GM19328 (cell line): Measurements from ENCODE around the gene PLSCR1.

Experiments
- ATAC-seq: cut with Tn5 transposase; IDR thresholded peaks from one replicate; pipeline ENCODE4 v1.9.1; 2021; ENCODE audit warnings: mild to moderate bottlenecking, moderate library complexity; ENCODE audit not compliant: unreplicated experiment

PLSCR1 gene, protein sequence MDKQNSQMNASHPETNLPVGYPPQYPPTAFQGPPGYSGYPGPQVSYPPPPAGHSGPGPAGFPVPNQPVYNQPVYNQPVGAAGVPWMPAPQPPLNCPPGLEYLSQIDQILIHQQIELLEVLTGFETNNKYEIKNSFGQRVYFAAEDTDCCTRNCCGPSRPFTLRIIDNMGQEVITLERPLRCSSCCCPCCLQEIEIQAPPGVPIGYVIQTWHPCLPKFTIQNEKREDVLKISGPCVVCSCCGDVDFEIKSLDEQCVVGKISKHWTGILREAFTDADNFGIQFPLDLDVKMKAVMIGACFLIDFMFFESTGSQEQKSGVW

DNA sequence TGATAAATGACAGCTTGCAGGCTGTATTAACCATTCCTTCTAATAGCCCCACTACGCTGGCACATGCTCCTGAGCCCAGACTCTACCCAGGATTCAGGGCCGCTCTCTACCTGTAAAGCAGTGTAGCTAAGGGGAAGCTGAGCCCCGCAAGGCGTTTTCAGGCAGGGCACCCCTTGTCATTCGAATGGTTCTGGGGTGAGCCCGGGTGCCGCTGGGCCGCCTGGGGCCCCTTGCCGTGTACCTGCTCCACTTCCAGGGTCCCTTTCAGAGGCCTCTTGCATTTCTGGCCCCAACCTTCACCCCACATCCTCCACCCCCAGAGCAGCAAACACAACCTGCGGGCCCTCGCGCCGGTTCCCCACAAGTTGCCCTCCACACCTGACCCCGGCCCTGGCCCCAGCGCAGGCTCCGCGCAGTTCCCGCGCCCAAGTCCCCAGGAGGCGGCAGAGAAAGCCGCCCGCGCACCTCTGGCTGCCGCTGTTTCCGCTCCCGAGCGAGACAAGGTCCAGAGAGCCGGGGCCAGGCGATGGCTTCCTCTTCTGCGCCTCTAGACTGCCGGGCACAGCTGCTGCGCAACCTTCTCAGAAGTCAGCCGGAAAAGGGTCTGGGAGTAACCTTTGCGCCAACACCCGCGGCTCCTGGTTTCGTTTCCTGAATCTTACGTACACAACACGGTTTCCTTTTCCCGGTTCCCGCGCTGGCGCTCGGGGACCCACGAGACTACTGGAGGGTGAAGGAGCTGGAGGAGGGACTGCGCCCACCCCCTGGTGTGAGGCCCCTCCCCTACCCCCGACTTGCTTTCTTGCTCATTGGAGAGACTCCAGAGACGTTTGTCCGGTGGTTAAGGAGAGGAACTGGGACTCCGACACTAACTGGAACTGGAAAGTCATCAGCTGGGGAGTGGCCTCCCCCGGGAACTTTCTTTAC is at the start of gene PLSCR1:
TSS of gene PLSCR1 (minus strand) at position 606 of the 927 bp plus-strand sequence. CDS start 8,055 bp downstream, outside the sequence.
- ATAC-seq = peak; percentile 82

DNA sequence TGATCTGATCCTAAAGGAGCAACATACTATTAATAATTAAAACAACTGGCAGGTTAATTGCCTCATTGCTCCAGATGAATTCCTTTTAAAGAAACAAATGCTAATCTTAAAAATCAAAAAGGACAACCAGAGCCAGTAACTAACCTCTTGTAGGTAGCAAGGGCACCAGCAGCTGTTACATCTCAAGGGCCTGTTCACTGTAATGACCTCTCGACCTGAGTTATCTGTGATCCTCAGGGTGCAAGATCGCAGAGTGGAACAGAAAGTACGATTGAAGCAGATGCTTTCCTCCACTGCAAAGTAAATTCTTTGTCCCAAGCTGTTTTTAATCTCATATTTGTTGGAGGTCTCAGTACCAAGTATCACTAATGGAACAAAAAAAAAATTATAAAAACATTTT is 49.4 kb upstream of the PLSCR1 start:
- no peak for ATAC-seq

DNA sequence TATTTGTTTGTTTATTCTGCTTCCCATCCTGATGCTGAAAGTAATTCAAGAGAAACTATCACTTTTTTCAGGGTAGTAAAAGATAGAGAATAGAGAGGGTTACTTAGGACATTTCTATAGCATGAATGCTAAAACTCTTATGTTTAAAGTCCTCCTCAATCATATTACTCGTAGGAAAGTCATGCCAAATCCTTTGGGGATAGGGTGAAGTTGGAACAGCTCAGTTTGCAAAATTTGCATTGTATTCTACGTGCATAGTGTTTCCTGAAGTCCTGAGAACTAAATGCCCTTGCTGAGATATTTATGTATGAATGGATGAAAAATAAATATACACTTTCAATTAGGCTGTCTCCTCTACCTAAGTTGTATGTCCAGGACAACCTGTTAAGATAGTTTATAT is 46.1 kb upstream of the PLSCR1 start:
- no peak for ATAC-seq

DNA sequence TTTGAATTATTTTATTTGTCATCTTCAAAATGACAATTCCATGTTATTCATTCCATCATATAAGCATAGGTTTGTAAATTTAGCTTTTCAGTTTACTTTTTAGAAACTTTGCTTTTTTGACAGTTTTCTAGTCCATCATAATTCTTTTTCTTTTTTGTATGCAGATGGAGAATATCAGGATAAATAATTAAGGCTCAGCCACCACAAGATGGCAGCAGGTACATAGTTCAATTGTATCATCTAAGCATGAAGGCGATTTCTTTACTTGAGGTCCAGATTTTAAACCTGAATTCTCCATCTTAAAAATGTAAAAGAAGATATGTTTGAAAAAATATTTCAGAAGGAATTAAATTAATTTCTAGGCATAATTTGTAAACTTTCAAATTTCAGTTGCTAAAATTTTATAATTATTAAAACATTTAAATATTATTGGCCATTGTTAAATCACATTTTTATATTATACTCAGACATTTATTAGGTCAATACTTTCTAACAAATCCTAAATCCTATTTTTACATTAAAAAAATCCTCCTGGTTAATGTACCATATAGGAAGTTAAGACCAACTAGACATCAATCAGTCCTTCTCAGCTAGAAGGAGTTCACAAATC is 45.6 kb upstream of the PLSCR1 start:
- no peak for ATAC-seq

DNA sequence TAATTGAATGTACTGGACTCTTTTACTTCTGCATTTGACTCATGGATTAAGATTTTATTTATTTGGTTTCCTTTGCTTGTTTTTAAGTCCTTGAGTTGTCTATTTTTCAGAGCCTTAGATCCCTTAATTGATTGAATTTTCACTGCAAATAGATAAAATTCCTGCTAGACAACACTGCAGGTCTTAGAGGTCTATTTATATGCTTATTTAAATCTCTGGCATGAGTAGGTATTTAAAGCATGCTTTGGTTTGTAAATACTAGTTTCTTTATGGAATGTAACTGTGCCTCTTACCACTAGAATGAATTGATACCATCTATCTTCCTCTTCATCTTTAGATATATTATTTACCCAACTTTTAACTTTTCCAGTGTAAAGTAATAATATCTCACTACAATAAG is 40.7 kb upstream of the PLSCR1 start:
- no peak for ATAC-seq

DNA sequence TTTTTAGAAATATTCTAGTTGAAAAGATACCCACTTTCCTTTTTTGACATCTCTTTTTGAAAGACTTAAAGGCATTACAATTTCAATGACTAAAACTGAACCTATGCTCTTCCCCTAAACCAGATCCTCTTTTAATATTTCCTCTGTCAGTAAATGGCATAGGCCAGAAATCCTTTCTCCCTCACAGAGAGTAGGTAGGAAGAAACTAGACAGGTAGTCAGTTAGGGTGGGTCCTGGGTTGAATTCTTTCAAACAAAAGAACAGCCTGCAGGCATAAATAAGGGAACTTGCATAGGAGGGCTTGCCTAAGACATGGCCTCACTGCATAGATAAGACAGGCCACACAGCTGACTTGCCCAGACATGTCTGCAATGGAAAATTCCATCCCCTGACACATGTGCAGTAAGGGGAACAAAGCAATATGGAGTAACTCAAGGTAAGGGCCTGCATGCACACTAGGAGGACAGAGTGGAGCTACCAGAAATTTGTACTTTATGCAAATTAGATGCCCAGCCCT is 37.6 kb upstream of the PLSCR1 start:
- ATAC-seq = no peak

DNA sequence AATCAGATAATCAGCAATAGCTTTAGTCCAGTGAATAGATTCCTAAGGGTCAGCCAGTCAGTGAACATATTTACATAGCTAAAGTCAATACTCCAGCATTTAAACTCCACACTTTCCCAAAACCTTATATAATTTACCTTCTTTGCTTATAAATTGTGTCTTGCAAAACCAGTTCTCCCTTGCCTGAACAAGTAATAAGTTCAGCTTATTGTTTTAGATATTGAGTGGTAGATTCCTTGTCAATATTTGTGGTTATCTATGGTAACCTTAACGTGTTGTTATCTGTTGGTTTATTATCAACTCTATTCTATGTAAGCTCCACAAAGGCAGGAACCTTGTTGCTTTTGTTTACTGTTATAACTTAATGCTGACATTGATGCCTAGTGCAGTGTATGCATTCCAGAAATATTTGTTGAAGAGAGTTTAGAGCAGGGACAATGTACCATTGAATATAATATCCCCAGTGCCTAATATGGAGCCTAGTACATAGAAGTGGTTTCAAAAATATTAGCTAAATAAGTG is 36.7 kb upstream of the PLSCR1 start:
- no peak for ATAC-seq

DNA sequence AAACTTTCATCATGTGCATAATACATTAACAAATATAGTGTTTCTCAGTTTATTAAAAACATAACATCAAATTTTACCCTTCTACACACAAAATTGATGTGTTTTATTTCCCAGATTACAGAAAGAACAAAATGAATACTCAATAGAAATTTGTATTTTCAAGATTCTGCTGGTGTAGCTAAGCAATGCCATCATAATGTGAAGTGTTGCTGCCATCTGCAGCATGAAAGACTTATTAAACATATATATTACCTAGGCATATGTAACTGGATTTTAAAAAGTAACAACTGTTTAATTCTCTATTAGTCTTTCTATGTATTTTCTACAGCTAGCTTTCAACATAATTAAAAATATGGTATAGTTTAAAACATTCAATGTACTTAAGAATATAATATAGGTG is 33.3 kb upstream of the PLSCR1 start:
- no peak for ATAC-seq

DNA sequence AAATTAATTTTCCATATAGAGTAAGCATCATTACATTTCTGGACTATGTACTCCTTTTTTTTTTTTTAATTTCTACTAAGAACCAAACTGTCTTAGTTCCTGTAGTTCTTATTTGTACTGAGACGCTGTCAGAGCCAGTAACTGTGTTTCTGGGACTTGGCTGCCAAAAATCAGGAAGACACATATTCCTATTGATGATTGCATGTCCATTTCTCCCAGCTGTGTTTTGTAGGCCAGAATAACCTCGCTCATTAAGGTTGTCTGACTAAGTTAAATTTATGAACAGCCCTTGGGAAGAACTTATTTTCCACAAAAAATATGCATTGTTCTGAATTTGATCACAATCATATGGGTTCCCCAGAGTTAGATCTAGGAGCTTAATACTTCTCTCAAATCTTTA is 31.2 kb upstream of the PLSCR1 start:
- no peak for ATAC-seq

DNA sequence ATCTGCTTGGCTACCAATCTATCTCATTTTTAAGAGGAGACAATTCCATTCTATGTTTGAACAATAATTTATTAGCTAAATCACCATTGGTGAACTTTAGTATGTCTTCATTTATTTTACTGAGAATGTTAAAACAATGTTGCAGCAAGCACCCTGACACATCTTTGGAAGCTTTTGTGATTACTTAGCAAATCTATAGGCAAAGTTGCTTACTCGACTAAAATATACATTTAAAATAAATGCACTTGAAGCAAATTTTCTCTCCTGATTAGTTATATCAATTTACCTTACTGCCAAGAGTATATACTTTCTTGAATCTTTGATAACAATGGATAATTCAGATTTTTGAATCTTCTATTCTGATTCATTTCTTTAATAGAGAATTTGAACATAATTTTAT is 29.8 kb upstream of the PLSCR1 start:
- ATAC-seq = no peak

DNA sequence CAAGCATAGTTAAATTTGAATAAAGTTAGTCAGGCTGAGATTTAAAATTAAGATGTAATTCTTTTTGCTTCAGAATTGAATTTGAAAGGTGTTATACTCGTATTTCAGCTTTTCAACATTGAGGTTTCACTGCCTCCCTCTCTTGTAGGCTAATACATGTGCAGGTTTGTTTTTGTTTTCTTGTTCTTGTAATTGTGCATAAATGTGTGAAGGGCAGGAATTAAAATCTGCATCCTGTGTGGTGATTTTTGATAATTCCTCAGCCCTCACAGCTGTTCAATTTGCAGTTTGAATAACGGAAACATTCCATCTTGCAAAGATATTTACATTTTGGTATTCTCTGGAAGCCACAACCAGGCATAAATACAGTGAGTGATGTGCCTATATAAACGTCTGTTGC is 24.9 kb upstream of the PLSCR1 start:
- ATAC-seq = no peak

DNA sequence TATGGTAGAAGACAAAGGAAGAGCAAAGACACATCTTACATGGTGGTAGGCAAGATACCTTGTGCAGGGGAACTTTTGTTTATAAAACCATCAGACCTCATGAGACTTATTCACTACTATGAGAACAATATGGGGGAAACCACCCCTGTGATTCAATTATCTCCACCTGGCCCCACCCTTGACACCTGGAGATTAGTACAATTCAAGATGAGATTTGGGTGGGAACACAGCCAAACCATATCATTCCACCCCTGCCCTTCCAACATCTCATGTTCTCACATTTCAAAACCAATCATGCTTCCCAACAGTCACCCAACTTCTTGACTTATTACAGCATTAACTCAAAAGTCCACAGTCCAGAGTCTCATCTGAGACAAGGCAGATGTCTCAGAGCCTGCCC is 21.7 kb upstream of the PLSCR1 start:
- ATAC-seq = no peak

DNA sequence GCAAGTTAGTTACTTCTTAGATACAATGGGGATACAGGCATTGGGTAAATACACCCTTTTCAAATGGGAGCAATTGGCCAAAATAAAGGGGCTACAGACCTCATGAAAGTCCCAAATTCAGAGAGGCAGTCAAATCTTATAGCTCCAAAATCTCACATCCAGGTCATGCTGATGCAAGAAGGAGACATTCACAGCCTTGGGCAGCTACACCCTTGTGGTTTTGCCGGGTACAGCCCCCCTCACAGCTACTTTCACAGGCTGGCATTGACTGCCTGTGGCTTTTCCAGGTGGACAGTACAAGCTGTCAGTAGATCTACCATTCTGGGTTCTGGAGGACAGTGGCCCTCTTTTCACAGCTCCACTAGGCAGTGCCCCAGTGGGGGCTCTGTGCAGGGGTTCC is 17.5 kb upstream of the PLSCR1 start:
- no peak for ATAC-seq

DNA sequence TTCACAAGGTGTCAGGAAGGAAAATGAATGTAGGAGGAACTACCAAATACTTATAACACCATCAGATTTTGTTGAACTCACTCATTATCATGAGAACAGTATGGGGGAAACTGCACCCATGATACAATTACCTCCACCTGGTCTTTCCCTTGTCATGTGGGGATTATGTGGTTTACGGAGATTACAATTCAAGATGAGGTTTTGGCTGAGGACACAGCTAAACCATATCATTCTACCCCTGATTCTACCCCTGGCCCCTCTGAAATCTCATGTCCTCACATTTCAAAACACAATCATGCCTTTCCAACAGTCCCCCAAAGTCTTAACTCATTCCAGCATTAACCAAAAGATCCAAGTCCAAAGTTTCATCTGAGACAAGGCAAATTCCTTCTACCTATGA is 17.1 kb upstream of the PLSCR1 start:
- no peak for ATAC-seq

DNA sequence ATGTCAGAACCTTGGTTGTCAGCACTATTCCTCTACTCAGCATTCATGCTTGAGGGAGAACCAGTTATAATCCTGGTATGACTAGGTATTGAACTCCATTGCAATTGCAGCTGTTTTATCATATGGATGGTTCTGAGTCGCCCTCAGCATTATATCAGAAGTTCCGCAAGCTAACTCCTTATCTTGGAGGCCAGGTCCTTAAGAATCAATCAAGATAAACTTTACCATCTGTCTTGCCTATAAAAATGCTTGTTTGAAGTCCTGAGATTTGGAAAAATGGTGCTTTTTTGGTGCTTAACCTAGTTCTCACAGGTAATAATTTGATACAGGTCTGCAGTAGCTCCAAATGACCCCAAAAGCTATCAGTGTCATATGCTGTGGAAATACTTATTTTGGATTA is 16.3 kb upstream of the PLSCR1 start:
- no peak for ATAC-seq

DNA sequence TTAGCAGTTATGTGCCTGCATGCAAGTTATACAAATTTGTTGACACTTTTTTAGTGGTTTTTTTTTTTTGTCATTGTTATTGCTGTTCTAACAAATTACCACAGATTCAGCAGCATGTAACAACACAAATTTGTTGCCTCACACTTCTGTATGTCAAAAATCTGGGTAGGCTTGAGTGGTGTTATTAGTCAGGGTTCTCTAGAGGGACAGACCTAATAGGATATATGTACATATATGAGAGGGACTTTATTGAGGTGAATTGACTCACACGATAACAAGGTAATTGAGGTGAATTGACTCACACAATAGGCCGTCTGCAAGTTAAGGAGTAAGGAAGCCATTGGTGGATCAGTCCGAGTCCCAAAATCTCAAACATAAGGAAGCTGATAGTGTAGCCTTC is 15.0 kb upstream of the PLSCR1 start:
- no peak for ATAC-seq

DNA sequence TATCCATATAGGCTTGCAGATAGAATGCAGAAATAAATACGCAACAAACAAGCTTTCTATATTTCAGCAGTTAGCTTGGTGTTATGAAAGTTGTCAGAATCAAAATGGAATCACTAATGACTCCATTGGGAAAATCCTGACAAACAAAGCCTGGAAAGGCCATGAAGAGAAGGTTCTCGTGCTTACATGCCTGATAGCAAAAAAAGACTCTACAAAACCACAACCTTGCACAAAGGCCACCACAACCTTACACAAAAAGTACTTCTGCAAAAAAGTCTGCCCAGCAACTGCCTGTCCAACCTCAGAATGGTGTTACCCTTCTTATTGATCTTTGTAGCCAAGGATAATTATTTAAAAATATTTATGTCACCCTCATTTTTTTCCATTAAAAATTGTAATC is 14.4 kb upstream of the PLSCR1 start:
- ATAC-seq = no peak

DNA sequence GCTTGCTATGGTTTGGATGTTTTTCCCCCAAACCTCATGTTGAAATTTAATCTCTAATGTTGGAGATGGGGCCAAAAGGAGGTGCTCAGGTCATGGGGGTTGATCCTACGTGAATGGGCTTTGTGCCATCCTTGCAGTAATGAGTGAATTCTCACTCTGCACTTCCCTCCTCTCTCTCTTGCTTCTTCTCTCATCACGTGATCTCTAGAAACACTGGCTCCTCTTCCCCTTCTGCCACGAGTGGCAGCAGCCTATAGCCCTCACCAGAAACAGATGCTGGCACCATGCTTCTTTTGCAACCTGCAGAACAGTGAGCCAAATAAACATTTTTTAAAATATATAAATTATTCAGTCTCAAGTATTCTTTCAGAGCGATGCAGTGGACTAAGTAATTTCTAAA is 13.3 kb upstream of the PLSCR1 start:
- ATAC-seq = no peak

DNA sequence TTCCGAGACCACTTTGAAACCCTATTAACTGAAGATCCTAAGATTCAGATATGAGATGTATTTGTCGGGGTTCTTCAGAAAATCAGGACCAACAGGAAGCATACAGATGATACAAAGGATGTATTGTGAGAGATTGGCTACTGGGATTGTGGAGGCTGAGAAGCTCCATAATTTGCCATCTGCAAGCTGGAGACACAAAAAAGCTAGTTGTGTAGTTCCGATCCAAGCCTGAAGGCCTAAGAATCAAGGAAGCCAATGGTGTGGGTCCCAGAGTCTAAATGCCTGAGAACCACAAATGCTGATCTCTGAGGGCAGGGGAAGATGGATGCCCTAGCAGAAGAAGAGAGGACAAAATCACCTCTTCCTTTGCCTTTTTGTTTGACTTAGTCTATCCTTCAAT is 10.9 kb upstream of the PLSCR1 start:
- ATAC-seq = no peak

DNA sequence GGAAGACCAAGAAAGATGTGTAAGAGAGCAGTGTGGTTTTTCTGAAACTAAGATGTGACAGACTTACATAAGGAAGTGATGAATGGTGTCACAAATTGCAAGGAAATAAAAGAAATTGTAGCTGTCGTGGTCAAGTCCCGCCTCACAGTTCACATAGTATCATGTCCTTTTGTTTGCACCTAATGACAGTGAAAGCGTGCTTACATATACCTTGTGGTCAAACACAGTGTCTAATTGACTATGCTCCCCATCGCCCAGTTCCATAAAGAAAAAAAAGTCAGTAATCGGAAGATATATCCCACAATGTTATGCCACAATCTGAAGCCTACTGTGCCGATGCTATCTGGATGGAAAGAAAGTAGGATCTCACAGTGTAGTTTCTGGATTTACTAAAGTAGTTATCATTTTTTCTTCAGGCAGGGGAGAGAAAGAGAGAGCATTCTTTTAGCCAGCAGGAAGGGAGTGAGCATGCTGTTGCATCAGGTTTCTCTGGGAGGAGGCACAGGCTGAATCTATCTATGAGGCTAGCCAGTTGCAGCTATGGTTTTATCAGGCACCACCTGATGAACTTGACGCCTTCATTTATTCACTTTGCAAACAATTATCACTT is 9.8 kb upstream of the PLSCR1 start:
- no peak for ATAC-seq
